ENCODE data around the gene LACTB. TPM values are rescaled to one million over a fixed set of nuclear protein-coding genes. Genes with fewer than 3 reads are reported as not detected.

The LACTB gene
- total and polyA plus RNA-seq, 4 donors = 13.1 to 38.1 (median 29.9) TPM

DNA sequence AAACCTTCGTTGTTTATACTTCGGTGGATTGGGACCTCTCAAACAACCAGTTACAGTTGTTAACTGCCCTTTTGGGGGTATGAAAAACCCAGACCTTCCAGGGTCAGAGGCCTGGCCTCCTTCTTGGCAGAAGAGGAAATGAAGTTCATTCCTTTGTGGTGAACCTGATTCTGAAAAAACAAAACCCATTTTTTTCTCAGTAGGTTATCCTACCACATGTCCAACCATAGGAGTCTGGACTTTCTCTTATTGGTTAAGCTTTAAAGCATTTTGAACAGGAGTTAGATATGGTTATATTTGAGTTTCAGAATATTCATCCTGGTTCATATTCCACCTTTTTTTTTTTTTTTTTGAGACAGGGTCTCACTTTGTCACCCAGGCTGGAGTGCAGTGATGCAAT lies 7.2 kb upstream of the LACTB start:
- Histone ChIP-seq H3K9ac (ENCODE audit: insufficient read depth in 1 of 2, low read length in 2 of 2) (no peak overlapping the region), H3K4me3 (no peak overlapping the region), H3K27ac (ENCODE audit: low read depth in 1 of 2, low read length in 1 of 2) (no peak overlapping the region), H3K36me3 (ENCODE audit: control insufficient read depth in 4 of 4, insufficient read depth in 4 of 4, low read length in 4 of 4) (no peaks in the 10 kb centered on the region), H3K27me3 (ENCODE audit: control insufficient read depth in 3 of 3, insufficient read depth in 3 of 3, low read length in 2 of 3) (no peaks in the 10 kb centered on the region), H3K4me1 (ENCODE audit: control insufficient read depth in 5 of 5, insufficient read depth in 5 of 5, low read length in 5 of 5) (no peaks in the 10 kb centered on the region), H3K9me3 (ENCODE audit: control insufficient read depth in 4 of 4, insufficient read depth in 3 of 4, low read length in 3 of 4) (peaks cover 0 to 1% (median 0%) of the 10 kb centered on the region in 4 donors)
- TF ChIP-seq, protein P1, sequence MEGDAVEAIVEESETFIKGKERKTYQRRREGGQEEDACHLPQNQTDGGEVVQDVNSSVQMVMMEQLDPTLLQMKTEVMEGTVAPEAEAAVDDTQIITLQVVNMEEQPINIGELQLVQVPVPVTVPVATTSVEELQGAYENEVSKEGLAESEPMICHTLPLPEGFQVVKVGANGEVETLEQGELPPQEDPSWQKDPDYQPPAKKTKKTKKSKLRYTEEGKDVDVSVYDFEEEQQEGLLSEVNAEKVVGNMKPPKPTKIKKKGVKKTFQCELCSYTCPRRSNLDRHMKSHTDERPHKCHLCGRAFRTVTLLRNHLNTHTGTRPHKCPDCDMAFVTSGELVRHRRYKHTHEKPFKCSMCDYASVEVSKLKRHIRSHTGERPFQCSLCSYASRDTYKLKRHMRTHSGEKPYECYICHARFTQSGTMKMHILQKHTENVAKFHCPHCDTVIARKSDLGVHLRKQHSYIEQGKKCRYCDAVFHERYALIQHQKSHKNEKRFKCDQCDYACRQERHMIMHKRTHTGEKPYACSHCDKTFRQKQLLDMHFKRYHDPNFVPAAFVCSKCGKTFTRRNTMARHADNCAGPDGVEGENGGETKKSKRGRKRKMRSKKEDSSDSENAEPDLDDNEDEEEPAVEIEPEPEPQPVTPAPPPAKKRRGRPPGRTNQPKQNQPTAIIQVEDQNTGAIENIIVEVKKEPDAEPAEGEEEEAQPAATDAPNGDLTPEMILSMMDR (IDR thresholded peaks at IDR 0.05; ENCODE audit: control extremely low read depth, extremely low read depth) = no peak
- DNase-seq (no peak), ATAC-seq (ENCODE audit: insufficient read depth, low FRiP score) (no peak)
- 83 to 86% methylated on average over 2 of the region's 2 CpGs for WGBS, 2 donors

DNA sequence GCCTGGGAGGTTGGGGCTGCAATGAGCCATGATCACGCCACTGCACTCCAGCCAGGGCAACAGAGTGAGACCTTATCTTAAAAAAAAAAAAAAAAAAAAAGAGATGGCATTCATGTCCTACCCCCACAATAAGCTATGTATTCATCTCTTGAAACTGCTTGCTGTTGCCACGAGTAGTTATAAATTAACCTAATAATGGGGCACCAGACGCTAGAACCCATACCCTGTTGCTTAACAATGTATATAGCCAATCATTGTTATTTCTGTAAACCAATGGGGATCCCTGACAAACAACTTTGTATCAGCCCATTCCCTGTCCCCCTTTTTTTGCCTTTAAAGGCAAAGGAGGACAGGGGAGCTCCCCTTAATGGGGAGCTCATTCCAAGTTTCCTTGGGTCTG lies 2.8 kb upstream of the LACTB start:
- Histone ChIP-seq H3K4me1 (ENCODE audit: control insufficient read depth in 5 of 5, insufficient read depth in 5 of 5, low read length in 5 of 5) (peaks cover 0 to 9% (median 0%) of the 10 kb centered on the region in 5 donors), H3K27ac (ENCODE audit: low read depth in 1 of 2, low read length in 1 of 2) (no peak overlapping the region), H3K36me3 (ENCODE audit: control insufficient read depth in 4 of 4, insufficient read depth in 4 of 4, low read length in 4 of 4) (peaks cover 0 to under 1% (median 0%) of the 10 kb centered on the region in 4 donors), H3K9ac (ENCODE audit: insufficient read depth in 1 of 2, low read length in 2 of 2) (no peak overlapping the region), H3K27me3 (ENCODE audit: control insufficient read depth in 3 of 3, insufficient read depth in 3 of 3, low read length in 2 of 3) (no peaks in the 10 kb centered on the region), H3K9me3 (ENCODE audit: control insufficient read depth in 4 of 4, insufficient read depth in 3 of 4, low read length in 3 of 4) (peaks cover 0 to 3% (median 0%) of the 10 kb centered on the region in 4 donors), H3K4me3 (no peak overlapping the region)
- TF ChIP-seq, protein P1 (IDR thresholded peaks at IDR 0.05; ENCODE audit: control extremely low read depth, extremely low read depth) = no peak
- ATAC-seq (ENCODE audit: insufficient read depth, low FRiP score) (no peak), DNase-seq (no peak)
- WGBS, 2 donors = 84 to 92% methylated on average over 3 of the region's 3 CpGs

DNA sequence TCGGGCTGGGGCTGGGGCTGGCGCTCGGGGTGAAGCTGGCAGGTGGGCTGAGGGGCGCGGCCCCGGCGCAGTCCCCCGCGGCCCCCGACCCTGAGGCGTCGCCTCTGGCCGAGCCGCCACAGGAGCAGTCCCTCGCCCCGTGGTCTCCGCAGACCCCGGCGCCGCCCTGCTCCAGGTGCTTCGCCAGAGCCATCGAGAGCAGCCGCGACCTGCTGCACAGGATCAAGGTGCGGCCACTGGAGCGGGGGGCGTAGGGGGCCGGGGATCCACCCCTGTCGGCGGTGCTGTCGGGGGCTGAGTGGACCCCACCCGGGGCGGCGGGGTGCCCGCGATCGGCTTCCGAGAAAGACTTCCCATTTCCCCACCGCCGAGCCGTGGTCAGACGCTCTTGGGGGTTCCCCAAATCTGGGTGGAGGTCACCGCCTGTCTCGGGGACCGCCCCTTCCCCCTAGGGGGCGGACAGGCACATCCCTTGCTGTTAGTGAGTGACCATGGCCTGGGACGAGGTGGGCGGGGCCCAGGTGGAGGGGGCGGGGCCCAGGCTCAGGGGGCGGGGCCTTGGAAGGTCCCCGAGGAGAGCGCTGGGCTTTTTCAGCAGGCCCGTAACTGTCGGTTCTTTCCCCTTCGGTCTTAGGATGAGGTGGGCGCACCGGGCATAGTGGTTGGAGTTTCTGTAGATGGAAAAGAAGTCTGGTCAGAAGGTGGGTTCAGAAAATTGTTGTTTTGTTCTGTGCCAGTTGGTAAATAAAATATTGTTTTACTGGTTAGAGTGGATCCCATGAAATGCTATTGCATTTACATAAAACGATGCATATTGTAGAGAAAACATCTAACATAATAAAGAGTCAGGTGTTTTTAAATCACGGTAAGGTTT lies 578 bp downstream of the LACTB start:
- TF ChIP-seq, protein P1 (IDR thresholded peaks at IDR 0.05; ENCODE audit: control extremely low read depth, extremely low read depth) = no peak
- ATAC-seq (ENCODE audit: insufficient read depth, low FRiP score) = peak; percentile 97
- Histone ChIP-seq H3K36me3 (ENCODE audit: control insufficient read depth in 4 of 4, insufficient read depth in 4 of 4, low read length in 4 of 4) (peaks cover 0 to 11% (median 5%) of the 10 kb centered on the region in 4 donors), H3K9me3 (ENCODE audit: control insufficient read depth in 4 of 4, insufficient read depth in 3 of 4, low read length in 3 of 4) (peaks cover 0 to 2% (median 0%) of the 10 kb centered on the region in 4 donors), H3K4me3 (peak overlapping the region; percentile 96), H3K9ac (ENCODE audit: insufficient read depth in 1 of 2, low read length in 2 of 2) (peak overlapping the region in 1 of 2 donors; percentile 40), H3K27me3 (ENCODE audit: control insufficient read depth in 3 of 3, insufficient read depth in 3 of 3, low read length in 2 of 3) (no peaks in the 10 kb centered on the region), H3K27ac (ENCODE audit: low read depth in 1 of 2, low read length in 1 of 2) (peak overlapping the region; percentile 94 to 99), H3K4me1 (ENCODE audit: control insufficient read depth in 5 of 5, insufficient read depth in 5 of 5, low read length in 5 of 5) (peaks cover 0 to 9% (median 0%) of the 10 kb centered on the region in 5 donors)
- WGBS, 2 donors = 1 to 2% methylated on average over 44 to 59 of the region's 59 CpGs
- DNase-seq = peak; percentile 75 to 90 (median 87)
